ENCODE data around the gene ZNF335.
"Not testable (repeated sequence)": the region's sequence is repeated elsewhere in the genome, so short reads cannot be mapped to it uniquely, and the experiment has no call there.

ZNF335 gene

GRCh38 chr20:45934586-45935415 is 37.2 kb downstream of the ZNF335 start, which contains the start of gene PCIF1:
Gene PCIF1 (plus strand): TSS chr20:45934683. CDS start chr20:45939000, 4,317 bp downstream.
- peak; percentile 96 to 98 for DNase-seq (ENCODE audit: low read depth in 2 of 2, low spot score in 1 of 2)

GRCh38 chr20:45934046-45934585 is 37.9 kb downstream of the ZNF335 start:
- DNase-seq (ENCODE audit: low read depth in 2 of 2, low spot score in 1 of 2): peak in 1 of 2 donors; percentile 17

GRCh38 chr20:45933266-45934045 is 38.5 kb downstream of the ZNF335 start:
- DNase-seq (ENCODE audit: low read depth in 2 of 2, low spot score in 1 of 2): peak; percentile 24 to 34

- DNase-seq (ENCODE audit: low read depth in 2 of 2, low spot score in 1 of 2): not testable (repeated sequence)
Measured at GRCh38 chr20:45931680-45932079, 40.3 kb downstream of the ZNF335 start.

- DNase-seq (ENCODE audit: low read depth in 2 of 2, low spot score in 1 of 2): no peak
Measured at GRCh38 chr20:45927071-45927878, 44.7 kb downstream of the ZNF335 start.

- DNase-seq (ENCODE audit: low read depth in 2 of 2, low spot score in 1 of 2): no peak
Measured at GRCh38 chr20:45926731-45927070, 45.3 kb downstream of the ZNF335 start.

- DNase-seq (ENCODE audit: low read depth in 2 of 2, low spot score in 1 of 2): no peak
Measured at GRCh38 chr20:45925821-45926506, 46.0 kb downstream of the ZNF335 start.

GRCh38 chr20:45924391-45925261 is 47.4 kb downstream of the ZNF335 start:
- no peak for DNase-seq (ENCODE audit: low read depth in 2 of 2, low spot score in 1 of 2)

- no peak for DNase-seq (ENCODE audit: low read depth in 2 of 2, low spot score in 1 of 2)
Measured at GRCh38 chr20:45921337-45922189, 50.4 kb downstream of the ZNF335 start.

- DNase-seq (ENCODE audit: low read depth in 2 of 2, low spot score in 1 of 2): no peak
Measured at GRCh38 chr20:45920462-45921336, 51.3 kb downstream of the ZNF335 start.

- no peak for DNase-seq (ENCODE audit: low read depth in 2 of 2, low spot score in 1 of 2)
Measured at GRCh38 chr20:45919542-45920399, 52.2 kb downstream of the ZNF335 start.

- DNase-seq (ENCODE audit: low read depth in 2 of 2, low spot score in 1 of 2): no peak
Measured at GRCh38 chr20:45918779-45919537, 53.0 kb downstream of the ZNF335 start.

- no peak for DNase-seq (ENCODE audit: low read depth in 2 of 2, low spot score in 1 of 2)
Measured at GRCh38 chr20:45918182-45918737, 53.7 kb downstream of the ZNF335 start.

- DNase-seq (ENCODE audit: low read depth in 2 of 2, low spot score in 1 of 2): no peak
Measured at GRCh38 chr20:45917790-45918141, 54.2 kb downstream of the ZNF335 start.

- DNase-seq (ENCODE audit: low read depth in 2 of 2, low spot score in 1 of 2): no peak
Measured at GRCh38 chr20:45913116-45913515, 58.9 kb downstream of the ZNF335 start.

- DNase-seq (ENCODE audit: low read depth in 2 of 2, low spot score in 1 of 2): no peak
Measured at GRCh38 chr20:45912344-45912682, 59.7 kb downstream of the ZNF335 start.
